Astrocyte (in vitro differentiated cells and primary cell): ENCODE measurements around the gene FBXO10.
"Not testable (repeated sequence)": the region's sequence is repeated elsewhere in the genome, so short reads cannot be mapped to it uniquely, and the experiment has no call there.

Source experiments
- CTCF ChIP-seq: IDR thresholded peaks from 2 replicates; pipeline ENCODE4 v1.5.1; 2011; ENCODE audit warnings: low read depth, mild to moderate bottlenecking, inconsistent platforms, low read length, moderate library complexity; ENCODE audit not compliant: insufficient read depth
- EZH2 ChIP-seq: IDR thresholded peaks from 2 replicates; pipeline ENCODE4 v1.6.1; 2012; ENCODE audit warnings: mild to moderate bottlenecking, low read length, inconsistent platforms; ENCODE audit not compliant: insufficient read depth

GRCh38 chr9:37477987-37478619, 98.1 kb downstream of the FBXO10 start:
- not testable (repeated sequence) for TF ChIP-seq CTCF, EZH2
